OCI-LY1 (cell line): ENCODE results near the gene CD81.

Experiments used
- H2AFZ ChIP-seq: fragments of 200-600 bp; sonication (generic), shearing (Covaris generic); 2 replicates; pipeline ENCODE4 v1.6.0; 2014; ENCODE audit warnings: antibody characterized with exemption, mild to moderate bottlenecking, low read length
- H3F3A ChIP-seq: fragments of 200-600 bp; sonication (generic), shearing (Covaris generic); 2 replicates; pipeline ENCODE4 v1.6.0; 2014; ENCODE audit warnings: mild to moderate bottlenecking, antibody characterized with exemption, low read length, moderate library complexity; ENCODE audit not compliant: insufficient read depth
- H3K27ac ChIP-seq: fragments of 200-600 bp; sonication (generic); 2 replicates; pipeline ENCODE4 v1.5.1; 2014; ENCODE audit warnings: low read length, mixed run types, mild to moderate bottlenecking, low read depth; ENCODE audit not compliant: poor library complexity, severe bottlenecking
- H3K27me3 ChIP-seq: fragments of 200-600 bp; sonication (generic); 2 replicates; pipeline ENCODE4 v1.6.0; 2014; ENCODE audit warnings: antibody characterized with exemption, mild to moderate bottlenecking, low read length, moderate library complexity; ENCODE audit not compliant: insufficient read depth
- H3K36me3 ChIP-seq: fragments of 200-600 bp; sonication (generic); 2 replicates; pipeline ENCODE4 v1.6.1; 2014; ENCODE audit warnings: mild to moderate bottlenecking, antibody characterized with exemption, low read length, moderate library complexity, mixed read lengths; ENCODE audit not compliant: insufficient read depth
- H3K4me1 ChIP-seq: fragments of 200-600 bp; sonication (generic); 2 replicates; pipeline ENCODE4 v1.5.1; 2014; ENCODE audit warnings: mild to moderate bottlenecking, low read length, moderate library complexity; ENCODE audit not compliant: insufficient read depth, severe bottlenecking
- H3K4me2 ChIP-seq: fragments of 200-600 bp; sonication (generic), shearing (Covaris generic); 2 replicates; pipeline ENCODE4 v1.6.1; 2014; ENCODE audit warnings: low read length
- H3K4me3 ChIP-seq: fragments of 200-600 bp; sonication (generic); 2 replicates; pipeline ENCODE4 v1.5.1; 2014; ENCODE audit warnings: low read length, low read depth, mild to moderate bottlenecking, mixed read lengths; ENCODE audit not compliant: poor library complexity, severe bottlenecking
- H3K79me2 ChIP-seq: fragments of 200-600 bp; shearing (Covaris generic); 2 replicates; pipeline ENCODE4 v1.6.1; 2016; ENCODE audit warnings: mixed run types, low read length, mixed read lengths; ENCODE audit not compliant: insufficient read depth
- H3K9ac ChIP-seq: fragments of 200-600 bp; sonication (generic), shearing (Covaris generic); 2 replicates; pipeline ENCODE4 v1.6.1; 2014; ENCODE audit warnings: mild to moderate bottlenecking, low read length, mixed read lengths
- H3K9me2 ChIP-seq: fragments of 200-600 bp; sonication (generic), shearing (Covaris generic); 2 replicates; pipeline ENCODE4 v1.6.1; 2014; ENCODE audit warnings: low read depth, mild to moderate bottlenecking, low read length, mixed read lengths
- H3K9me3 ChIP-seq: fragments of 200-600 bp; shearing (Covaris generic); 2 replicates; pipeline ENCODE4 v1.6.1; 2014; ENCODE audit warnings: low read length, mixed read lengths
- H4K20me1 ChIP-seq: fragments of 200-600 bp; sonication (generic), shearing (Covaris generic); 2 replicates; pipeline ENCODE4 v1.6.0; 2016; ENCODE audit warnings: mild to moderate bottlenecking, low read length; ENCODE audit not compliant: insufficient read depth
- EZH2 ChIP-seq: fragments of 200-600 bp; sonication (generic), shearing (Covaris generic); IDR thresholded peaks from 2 replicates; pipeline ENCODE4 v1.8.0; 2017; ENCODE audit warnings: borderline replicate concordance, mixed run types, mild to moderate bottlenecking, antibody characterized with exemption, low read length, moderate library complexity, mixed read lengths
- TF ChIP-seq, protein P1 (sequence below): fragments of 200-600 bp; sonication (generic), shearing (Covaris generic); IDR thresholded peaks from 2 replicates; pipeline ENCODE4 v1.5.1; 2017; ENCODE audit warnings: mild to moderate bottlenecking, antibody characterized with exemption, low read length, moderate library complexity, mixed read lengths

CD81 gene

DNA sequence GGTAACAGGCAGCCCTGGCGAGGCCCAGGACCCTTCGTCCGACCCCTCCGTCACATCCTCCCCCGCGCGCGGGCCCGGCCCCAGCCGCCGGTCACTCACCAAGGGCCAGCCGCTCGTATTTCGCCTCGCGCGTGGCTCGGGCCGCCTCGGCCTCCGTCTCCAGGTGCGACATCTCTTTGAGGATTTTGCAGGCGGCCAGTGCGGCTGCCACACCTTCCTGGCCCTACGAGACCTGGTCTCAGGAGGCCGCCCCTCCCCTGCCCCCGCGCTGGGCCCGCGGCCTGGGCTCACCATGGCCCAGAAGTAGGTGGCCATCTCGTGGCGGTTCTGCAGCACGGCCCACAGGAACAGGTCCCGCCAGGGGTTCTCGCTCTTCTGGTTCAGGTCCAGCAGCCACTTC lies 37.5 kb downstream of the CD81 start:
- Histone ChIP-seq H3K4me3 (no peak overlapping the region), H3K79me2 (no peaks in the 10 kb centered on the region), H4K20me1 (no peaks in the 10 kb centered on the region), H3K9ac (no peak overlapping the region), H3K27me3 (peaks cover 4% of the 10 kb centered on the region; the same call in 1 of the 2 replicates), H3K36me3 (no peaks in the 10 kb centered on the region), H3F3A (no peaks in the 10 kb centered on the region), H3K9me2 (no peaks in the 10 kb centered on the region), H3K4me2 (no peak overlapping the region), H3K9me3 (no peaks in the 10 kb centered on the region), H3K27ac (no peak overlapping the region), H2AFZ (no peak overlapping the region), H3K4me1 (no peaks in the 10 kb centered on the region)
- TF ChIP-seq, protein P1, sequence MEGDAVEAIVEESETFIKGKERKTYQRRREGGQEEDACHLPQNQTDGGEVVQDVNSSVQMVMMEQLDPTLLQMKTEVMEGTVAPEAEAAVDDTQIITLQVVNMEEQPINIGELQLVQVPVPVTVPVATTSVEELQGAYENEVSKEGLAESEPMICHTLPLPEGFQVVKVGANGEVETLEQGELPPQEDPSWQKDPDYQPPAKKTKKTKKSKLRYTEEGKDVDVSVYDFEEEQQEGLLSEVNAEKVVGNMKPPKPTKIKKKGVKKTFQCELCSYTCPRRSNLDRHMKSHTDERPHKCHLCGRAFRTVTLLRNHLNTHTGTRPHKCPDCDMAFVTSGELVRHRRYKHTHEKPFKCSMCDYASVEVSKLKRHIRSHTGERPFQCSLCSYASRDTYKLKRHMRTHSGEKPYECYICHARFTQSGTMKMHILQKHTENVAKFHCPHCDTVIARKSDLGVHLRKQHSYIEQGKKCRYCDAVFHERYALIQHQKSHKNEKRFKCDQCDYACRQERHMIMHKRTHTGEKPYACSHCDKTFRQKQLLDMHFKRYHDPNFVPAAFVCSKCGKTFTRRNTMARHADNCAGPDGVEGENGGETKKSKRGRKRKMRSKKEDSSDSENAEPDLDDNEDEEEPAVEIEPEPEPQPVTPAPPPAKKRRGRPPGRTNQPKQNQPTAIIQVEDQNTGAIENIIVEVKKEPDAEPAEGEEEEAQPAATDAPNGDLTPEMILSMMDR, result no peak
- TF ChIP-seq EZH2, result no peak

GRCh38 chr11:2415171-2415570 lies 38.1 kb downstream of the CD81 start:
- H2AFZ ChIP-seq, result no peak overlapping the region
- H3K9me3 ChIP-seq, result no peaks in the 10 kb centered on the region
- H3F3A ChIP-seq, result no peaks in the 10 kb centered on the region
- H3K36me3 ChIP-seq, result no peaks in the 10 kb centered on the region
- H3K27me3 ChIP-seq, result peaks cover 4% of the 10 kb centered on the region; the same call in 1 of the 2 replicates
- no peaks in the 10 kb centered on the region for H3K4me1 ChIP-seq
- no peak overlapping the region for H3K9ac ChIP-seq
- H3K4me3 ChIP-seq, result no peak overlapping the region
- no peaks in the 10 kb centered on the region for H3K9me2 ChIP-seq
- H3K4me2 ChIP-seq, result no peak overlapping the region
- TF ChIP-seq, protein P1, result no peak
- no peak for TF ChIP-seq EZH2
- H4K20me1 ChIP-seq, result no peaks in the 10 kb centered on the region
- H3K79me2 ChIP-seq, result no peaks in the 10 kb centered on the region
- H3K27ac ChIP-seq, result no peak overlapping the region

GRCh38 chr11:2415601-2416380 lies 38.7 kb downstream of the CD81 start:
- Histone ChIP-seq H2AFZ (no peak overlapping the region), H3K27me3 (0 out of 2 replicates have a peak, but pooled peaks cover 4% of the 10 kb centered on the region), H3F3A (no peaks in the 10 kb centered on the region), H3K36me3 (no peaks in the 10 kb centered on the region), H3K4me1 (no peaks in the 10 kb centered on the region), H3K27ac (no peak overlapping the region), H3K79me2 (no peaks in the 10 kb centered on the region), H3K9me2 (no peaks in the 10 kb centered on the region), H4K20me1 (no peaks in the 10 kb centered on the region), H3K9ac (no peak overlapping the region), H3K9me3 (no peaks in the 10 kb centered on the region), H3K4me2 (no peak overlapping the region), H3K4me3 (no peak overlapping the region)
- no peak for TF ChIP-seq EZH2
- TF ChIP-seq, protein P1, result peak; percentile 45; the same call in 1 of the 2 replicates
